ENCODE measurements around the gene PIK3R6.

GRCh38 chr17:8875957-8876356, 8.5 kb upstream of the PIK3R6 start:
- TF ChIP-seq CTCF (IDR thresholded peaks at IDR 0.05) (no peak), POLR2A (IDR thresholded peaks at IDR 0.05) (no peak)

Measured in esophagus squamous epithelium (tissue), 4 donors.